Muscle layer of colon (tissue), 2 donors: ENCODE measurements around the gene KIFAP3.

Source experiments
- H3K27ac ChIP-seq: one replicate; pipeline ENCODE4 v1.7.0; 2013; ENCODE audit warnings: low read depth, mild to moderate bottlenecking, low read length, moderate library complexity
- H3K27me3 ChIP-seq, 2 donors: one replicate each; pipeline ENCODE4 v1.7.0; 2013; ENCODE audit warnings: low read length in 2 of 2, mild to moderate bottlenecking in 2 of 2; ENCODE audit not compliant: insufficient read depth in 2 of 2, control insufficient read depth in 1 of 2
- H3K36me3 ChIP-seq: one replicate; pipeline ENCODE4 v1.7.0; 2013; ENCODE audit warnings: mild to moderate bottlenecking, low read length; ENCODE audit not compliant: insufficient read depth
- H3K4me1 ChIP-seq: one replicate; pipeline ENCODE4 v1.7.0; 2013; ENCODE audit warnings: mild to moderate bottlenecking, low read length; ENCODE audit not compliant: insufficient read depth
- H3K4me3 ChIP-seq, 2 donors: one replicate each; pipeline ENCODE4 v1.7.0; 2013; ENCODE audit warnings: low read length in 2 of 2, low read depth in 1 of 2, mild to moderate bottlenecking in 1 of 2, moderate library complexity in 1 of 2
- H3K9ac ChIP-seq: one replicate; pipeline ENCODE4 v1.7.0; 2013; ENCODE audit warnings: low read length
- H3K9me3 ChIP-seq: one replicate; pipeline ENCODE4 v1.7.0; 2013; ENCODE audit warnings: mild to moderate bottlenecking, low read length
- donor health status: abdominal sarcoma.
- donor health status: Adenocarcinoma of cecum.

KIFAP3 gene

GRCh38 chr1:169892927-169893644 is 181.4 kb downstream of the KIFAP3 start:
- Histone ChIP-seq H3K27ac (peak overlapping the region; percentile 45), H3K9ac (peak overlapping the region; percentile 77), H3K36me3 (peaks cover 2% of the 10 kb centered on the region), H3K4me1 (peaks cover 14% of the 10 kb centered on the region), H3K27me3 (no peaks in the 10 kb centered on the region), H3K4me3 (peak overlapping the region; percentile 62 to 72), H3K9me3 (no peaks in the 10 kb centered on the region)

GRCh38 chr1:169892176-169892926 is 182.1 kb downstream of the KIFAP3 start:
- no peak overlapping the region for H3K27ac ChIP-seq
- no peaks in the 10 kb centered on the region for H3K9me3 ChIP-seq
- peak overlapping the region; percentile 62 to 72 for H3K4me3 ChIP-seq
- H3K27me3 ChIP-seq: no peaks in the 10 kb centered on the region
- H3K4me1 ChIP-seq: peaks cover 14% of the 10 kb centered on the region
- H3K9ac ChIP-seq: peak overlapping the region; percentile 77
- peaks cover 5% of the 10 kb centered on the region for H3K36me3 ChIP-seq

- Histone ChIP-seq H3K27ac (no peak overlapping the region), H3K4me3 (no peak overlapping the region), H3K9ac (no peak overlapping the region), H3K9me3 (no peaks in the 10 kb centered on the region), H3K4me1 (peaks cover 14% of the 10 kb centered on the region), H3K36me3 (peaks cover 5% of the 10 kb centered on the region), H3K27me3 (no peaks in the 10 kb centered on the region)
Observed at GRCh38 chr1:169891539-169891885, 183.0 kb downstream of the KIFAP3 start.

GRCh38 chr1:169890761-169891538 is 183.5 kb downstream of the KIFAP3 start:
- Histone ChIP-seq H3K4me1 (peaks cover 14% of the 10 kb centered on the region), H3K27me3 (no peaks in the 10 kb centered on the region), H3K36me3 (peaks cover 5% of the 10 kb centered on the region), H3K9me3 (no peaks in the 10 kb centered on the region), H3K9ac (no peak overlapping the region), H3K4me3 (no peak overlapping the region), H3K27ac (no peak overlapping the region)

GRCh38 chr1:169889871-169890270 is 184.6 kb downstream of the KIFAP3 start:
- H3K4me1 ChIP-seq: peaks cover 14% of the 10 kb centered on the region
- no peak overlapping the region for H3K27ac ChIP-seq

GRCh38 chr1:169886931-169887330 is 187.6 kb downstream of the KIFAP3 start:
- H3K4me1 ChIP-seq: peaks cover 4% of the 10 kb centered on the region
- H3K9me3 ChIP-seq: no peaks in the 10 kb centered on the region
- H3K27ac ChIP-seq: no peak overlapping the region
- H3K36me3 ChIP-seq: peaks cover 5% of the 10 kb centered on the region
- H3K27me3 ChIP-seq: no peaks in the 10 kb centered on the region
- no peak overlapping the region for H3K9ac ChIP-seq
- no peak overlapping the region for H3K4me3 ChIP-seq

More at GRCh38 chr1:169889871-169890270, 184.6 kb downstream of the KIFAP3 start:
- Histone ChIP-seq H3K36me3 (peaks cover 5% of the 10 kb centered on the region), H3K4me3 (no peak overlapping the region), H3K9me3 (no peaks in the 10 kb centered on the region), H3K27me3 (no peaks in the 10 kb centered on the region), H3K9ac (no peak overlapping the region)

GRCh38 chr1:169886422-169886821 is 188.1 kb downstream of the KIFAP3 start:
- no peak overlapping the region for H3K4me3 ChIP-seq
- H3K27me3 ChIP-seq: no peaks in the 10 kb centered on the region
- H3K9ac ChIP-seq: no peak overlapping the region
- no peak overlapping the region for H3K27ac ChIP-seq
- peaks cover 5% of the 10 kb centered on the region for H3K36me3 ChIP-seq
- peaks cover 3% of the 10 kb centered on the region for H3K4me1 ChIP-seq
- H3K9me3 ChIP-seq: no peaks in the 10 kb centered on the region

GRCh38 chr1:169885207-169885606 is 189.3 kb downstream of the KIFAP3 start:
- H3K4me1 ChIP-seq: no peaks in the 10 kb centered on the region
- H3K4me3 ChIP-seq: no peak overlapping the region
- H3K27me3 ChIP-seq: no peaks in the 10 kb centered on the region
- no peak overlapping the region for H3K27ac ChIP-seq
- no peaks in the 10 kb centered on the region for H3K9me3 ChIP-seq
- no peak overlapping the region for H3K9ac ChIP-seq
- H3K36me3 ChIP-seq: peaks cover 5% of the 10 kb centered on the region

- Histone ChIP-seq H3K4me1 (no peaks in the 10 kb centered on the region), H3K27ac (no peak overlapping the region), H3K9ac (no peak overlapping the region), H3K27me3 (no peaks in the 10 kb centered on the region), H3K4me3 (no peak overlapping the region), H3K9me3 (no peaks in the 10 kb centered on the region), H3K36me3 (peaks cover 5% of the 10 kb centered on the region)
Observed at GRCh38 chr1:169884634-169885033, 189.9 kb downstream of the KIFAP3 start.

GRCh38 chr1:169882039-169882511 is 192.4 kb downstream of the KIFAP3 start:
- Histone ChIP-seq H3K9me3 (no peaks in the 10 kb centered on the region), H3K27ac (no peak overlapping the region), H3K9ac (no peak overlapping the region), H3K4me1 (peaks cover 4% of the 10 kb centered on the region), H3K4me3 (no peak overlapping the region), H3K27me3 (no peaks in the 10 kb centered on the region), H3K36me3 (no peaks in the 10 kb centered on the region)
